Right lobe of liver (tissue), 4 donors: ENCODE measurements around the gene C17orf113.

Source experiments
- CTCF ChIP-seq, 4 donors: fragments of 200-600 bp in 3 of 4; fragments of 450-650 bp in 1 of 4; IDR thresholded peaks; one replicate each; pipeline versions ENCODE4 v1.5.1 to v1.8.0; 2016 to 2022; ENCODE audit warnings: antibody characterized with exemption in 4 of 4, mild to moderate bottlenecking in 2 of 4
- POLR2A ChIP-seq: fragments of 450-650 bp; IDR thresholded peaks from one replicate; pipeline ENCODE4 v1.6.1; 2017; ENCODE audit warnings: antibody characterized with exemption, mild to moderate bottlenecking
- donor health status: DM: no; HTN: no; CAD: no.
- donor health status: DM: no; HTN: no; CAD: no.
- donor health status: DM: no; HTN: yes; CAD: no.

- TF ChIP-seq CTCF (IDR thresholded peaks at IDR 0.05) (no peak), POLR2A (no peak)
Observed at GRCh38 chr17:42018988-42019387, 31.4 kb downstream of the C17orf113 start.
